ENCODE measurements around the gene SLC4A9.

GRCh38 chr5:140338908-140339307 is 21.1 kb upstream of the SLC4A9 start:
- TF ChIP-seq CTCF (IDR thresholded peaks at IDR 0.05), result no peak
- no peak for TF ChIP-seq EZH2 (IDR thresholded peaks at IDR 0.05; ENCODE audit: borderline replicate concordance, insufficient read depth, low read depth, low read length, poor library complexity, severe bottlenecking)

All from B cell (primary cell).